ENCODE measurements around the gene KIF26B.
"Not testable (repeated sequence)": the region's sequence is repeated elsewhere in the genome, so short reads cannot be mapped to it uniquely, and the experiment has no call there.

KIF26B gene

DNA sequence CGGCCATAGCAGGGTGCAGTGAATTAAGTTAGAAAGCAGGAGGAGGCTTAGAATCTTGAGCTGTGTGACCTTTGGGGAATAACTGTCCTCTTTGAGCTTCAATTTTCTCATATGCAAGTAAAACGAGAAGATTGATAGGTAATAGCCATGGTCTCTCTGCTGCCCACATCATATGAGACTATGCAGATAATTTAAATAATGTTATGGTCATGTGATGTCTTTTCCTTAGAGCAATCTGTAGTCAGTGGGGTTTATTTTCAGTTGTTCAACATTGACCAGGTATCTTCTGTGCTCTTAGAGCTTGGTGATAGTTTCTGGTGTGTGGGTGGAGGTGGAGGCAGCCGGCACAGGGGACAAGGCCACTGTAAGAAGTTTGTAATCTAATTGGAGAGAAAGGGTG lies 537.1 kb downstream of the KIF26B start:
- H3K4me3 ChIP-seq (ENCODE audit: low read length), result no peak overlapping the region
- no peaks in the 10 kb centered on the region for H3K9me3 ChIP-seq (ENCODE audit: control insufficient read depth, low read depth, low read length)
- no peaks in the 10 kb centered on the region for H3K27me3 ChIP-seq (ENCODE audit: control insufficient read depth, insufficient read depth, low read length)
- no peak overlapping the region for H3K9ac ChIP-seq (ENCODE audit: low read length)
- no peaks in the 10 kb centered on the region for H3K36me3 ChIP-seq (ENCODE audit: control insufficient read depth, low read depth, low read length)
- no peak overlapping the region for H3K27ac ChIP-seq (ENCODE audit: low read length)
- no peaks in the 10 kb centered on the region for H3K4me1 ChIP-seq (ENCODE audit: control insufficient read depth, low read depth, low read length)

- Histone ChIP-seq H3K9me3 (ENCODE audit: control insufficient read depth, low read depth, low read length) (no peaks in the 10 kb centered on the region), H3K4me1 (ENCODE audit: control insufficient read depth, low read depth, low read length) (no peaks in the 10 kb centered on the region), H3K9ac (ENCODE audit: low read length) (no peak overlapping the region), H3K4me3 (ENCODE audit: low read length) (no peak overlapping the region), H3K36me3 (ENCODE audit: control insufficient read depth, low read depth, low read length) (no peaks in the 10 kb centered on the region), H3K27me3 (ENCODE audit: control insufficient read depth, insufficient read depth, low read length) (no peaks in the 10 kb centered on the region), H3K27ac (ENCODE audit: low read length) (no peak overlapping the region)
Observed at GRCh38 chr1:245692318-245692717, 537.5 kb downstream of the KIF26B start.

DNA sequence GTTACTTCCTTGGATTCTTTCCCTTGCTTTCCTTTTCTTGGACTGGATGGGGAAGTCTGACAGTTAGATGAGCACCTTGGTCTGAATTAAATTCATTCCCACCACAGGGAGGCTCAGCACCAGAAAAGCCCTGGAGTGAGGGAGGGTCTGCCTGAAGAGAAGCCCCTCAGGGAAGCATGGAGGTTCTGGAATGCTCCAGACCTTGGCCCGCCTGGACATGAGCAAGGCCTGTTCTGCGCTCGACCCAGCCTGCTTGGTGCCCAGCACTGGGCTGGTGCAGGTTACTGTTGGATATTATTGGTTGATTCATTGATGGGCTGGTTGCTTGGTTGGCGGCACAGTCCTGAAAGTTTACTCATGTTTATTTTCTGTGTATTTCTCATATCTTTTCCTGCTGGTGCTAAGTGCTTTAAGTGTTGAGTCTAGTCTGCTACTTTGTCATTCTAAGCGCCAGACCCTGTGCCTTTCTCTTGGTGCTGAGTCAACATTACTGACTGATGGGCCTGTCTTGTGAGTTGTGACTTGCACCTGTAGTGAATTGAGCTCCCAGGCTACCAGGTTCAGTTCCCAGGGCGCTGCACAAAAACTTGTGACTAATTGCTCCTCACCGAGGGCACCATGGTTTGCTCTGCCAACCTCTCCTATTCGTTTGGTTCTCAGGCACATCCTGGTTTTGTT lies 538.5 kb downstream of the KIF26B start:
- H3K9me3 ChIP-seq (ENCODE audit: control insufficient read depth, low read depth, low read length), result no peaks in the 10 kb centered on the region
- no peak overlapping the region for H3K4me3 ChIP-seq (ENCODE audit: low read length)
- no peak overlapping the region for H3K27ac ChIP-seq (ENCODE audit: low read length)
- H3K4me1 ChIP-seq (ENCODE audit: control insufficient read depth, low read depth, low read length), result no peaks in the 10 kb centered on the region
- no peaks in the 10 kb centered on the region for H3K27me3 ChIP-seq (ENCODE audit: control insufficient read depth, insufficient read depth, low read length)
- no peak overlapping the region for H3K9ac ChIP-seq (ENCODE audit: low read length)
- H3K36me3 ChIP-seq (ENCODE audit: control insufficient read depth, low read depth, low read length), result no peaks in the 10 kb centered on the region

DNA sequence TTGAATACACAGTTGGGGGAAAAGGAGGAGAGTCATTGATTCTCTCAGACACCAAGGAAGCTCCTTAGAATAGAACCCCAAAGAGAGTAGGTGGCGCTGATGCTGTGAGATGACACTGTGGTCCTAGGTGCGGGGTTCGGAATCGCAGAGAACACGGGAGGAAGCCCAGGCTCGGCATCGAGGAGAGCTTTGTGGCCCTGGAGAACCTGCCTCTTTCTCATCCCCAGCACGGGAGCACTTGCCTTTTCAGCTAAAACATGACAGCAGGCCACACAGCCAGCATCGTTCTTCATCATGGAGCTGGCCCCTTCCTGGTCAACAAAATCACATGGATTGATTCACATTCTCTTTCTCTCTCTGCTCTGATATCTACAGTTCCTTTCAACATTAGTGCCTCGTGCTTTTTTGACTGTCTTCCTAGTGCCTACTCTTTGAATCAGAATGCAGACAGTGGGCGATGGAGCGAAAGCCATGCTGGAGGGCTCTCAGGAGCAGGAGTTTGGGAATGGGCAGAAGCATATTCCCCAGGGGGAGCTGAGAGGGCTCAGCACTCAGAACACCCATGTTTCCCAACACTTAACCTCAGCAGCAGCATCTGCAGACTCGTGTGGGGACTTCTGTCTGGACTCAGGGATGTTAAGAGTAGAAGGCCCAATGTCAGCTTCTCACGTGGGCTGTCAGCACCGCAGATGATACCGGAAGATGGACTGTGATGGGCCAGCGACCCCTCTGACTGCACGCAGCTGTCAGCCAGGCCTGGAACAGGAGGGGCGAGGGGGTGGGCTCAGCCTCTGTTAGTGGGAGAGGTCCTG lies 539.4 kb downstream of the KIF26B start:
- no peaks in the 10 kb centered on the region for H3K36me3 ChIP-seq (ENCODE audit: control insufficient read depth, low read depth, low read length)

GRCh38 chr1:245694753-245695195 lies 540.0 kb downstream of the KIF26B start:
- Histone ChIP-seq H3K36me3 (ENCODE audit: control insufficient read depth, low read depth, low read length) (no peaks in the 10 kb centered on the region), H3K9ac (ENCODE audit: low read length) (no peak overlapping the region), H3K9me3 (ENCODE audit: control insufficient read depth, low read depth, low read length) (no peaks in the 10 kb centered on the region), H3K27ac (ENCODE audit: low read length) (no peak overlapping the region), H3K4me3 (ENCODE audit: low read length) (no peak overlapping the region), H3K4me1 (ENCODE audit: control insufficient read depth, low read depth, low read length) (no peaks in the 10 kb centered on the region), H3K27me3 (ENCODE audit: control insufficient read depth, insufficient read depth, low read length) (no peaks in the 10 kb centered on the region)

More for the DNA sequence above, 539.4 kb downstream of the KIF26B start:
- Histone ChIP-seq H3K27ac (ENCODE audit: low read length) (no peak overlapping the region), H3K4me1 (ENCODE audit: control insufficient read depth, low read depth, low read length) (no peaks in the 10 kb centered on the region), H3K9me3 (ENCODE audit: control insufficient read depth, low read depth, low read length) (no peaks in the 10 kb centered on the region), H3K4me3 (ENCODE audit: low read length) (no peak overlapping the region), H3K27me3 (ENCODE audit: control insufficient read depth, insufficient read depth, low read length) (no peaks in the 10 kb centered on the region), H3K9ac (ENCODE audit: low read length) (no peak overlapping the region)

DNA sequence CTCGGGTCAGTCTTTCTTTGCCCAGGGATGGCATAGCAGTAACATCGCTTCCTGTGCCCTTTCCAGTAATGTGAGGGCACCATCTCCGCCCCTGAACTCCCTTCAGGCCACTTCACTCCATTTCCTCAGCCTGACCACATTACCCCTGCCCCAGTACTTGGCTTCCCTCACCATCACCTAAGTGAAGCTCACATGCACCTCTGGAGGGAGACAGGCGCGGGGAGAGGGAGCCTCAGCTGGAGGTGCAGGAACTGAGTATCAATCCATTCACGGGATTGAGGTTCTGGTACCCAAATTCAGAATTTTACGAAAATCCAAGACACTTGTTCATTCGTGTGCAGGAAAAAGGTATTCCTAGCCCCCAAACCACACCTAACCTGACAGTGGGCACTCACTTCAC lies 540.4 kb downstream of the KIF26B start:
- no peaks in the 10 kb centered on the region for H3K27me3 ChIP-seq (ENCODE audit: control insufficient read depth, insufficient read depth, low read length)
- H3K9me3 ChIP-seq (ENCODE audit: control insufficient read depth, low read depth, low read length), result no peaks in the 10 kb centered on the region
- no peak overlapping the region for H3K4me3 ChIP-seq (ENCODE audit: low read length)
- H3K27ac ChIP-seq (ENCODE audit: low read length), result no peak overlapping the region
- H3K36me3 ChIP-seq (ENCODE audit: control insufficient read depth, low read depth, low read length), result no peaks in the 10 kb centered on the region
- no peaks in the 10 kb centered on the region for H3K4me1 ChIP-seq (ENCODE audit: control insufficient read depth, low read depth, low read length)
- H3K9ac ChIP-seq (ENCODE audit: low read length), result no peak overlapping the region

- not testable (repeated sequence) for H3K4me1 ChIP-seq (ENCODE audit: control insufficient read depth, low read depth, low read length); H3K36me3 ChIP-seq (ENCODE audit: control insufficient read depth, low read depth, low read length); H3K9me3 ChIP-seq (ENCODE audit: control insufficient read depth, low read depth, low read length); H3K9ac ChIP-seq (ENCODE audit: low read length); H3K4me3 ChIP-seq (ENCODE audit: low read length); H3K27ac ChIP-seq (ENCODE audit: low read length); H3K27me3 ChIP-seq (ENCODE audit: control insufficient read depth, insufficient read depth, low read length)
Observed at GRCh38 chr1:245695701-245696100, 540.9 kb downstream of the KIF26B start.

GRCh38 chr1:245698116-245698515 lies 543.3 kb downstream of the KIF26B start:
- Histone ChIP-seq H3K36me3 (ENCODE audit: control insufficient read depth, low read depth, low read length) (no peaks in the 10 kb centered on the region), H3K9ac (ENCODE audit: low read length) (no peak overlapping the region), H3K27me3 (ENCODE audit: control insufficient read depth, insufficient read depth, low read length) (no peaks in the 10 kb centered on the region), H3K27ac (ENCODE audit: low read length) (no peak overlapping the region), H3K9me3 (ENCODE audit: control insufficient read depth, low read depth, low read length) (no peaks in the 10 kb centered on the region), H3K4me3 (ENCODE audit: low read length) (no peak overlapping the region), H3K4me1 (ENCODE audit: control insufficient read depth, low read depth, low read length) (no peaks in the 10 kb centered on the region)

DNA sequence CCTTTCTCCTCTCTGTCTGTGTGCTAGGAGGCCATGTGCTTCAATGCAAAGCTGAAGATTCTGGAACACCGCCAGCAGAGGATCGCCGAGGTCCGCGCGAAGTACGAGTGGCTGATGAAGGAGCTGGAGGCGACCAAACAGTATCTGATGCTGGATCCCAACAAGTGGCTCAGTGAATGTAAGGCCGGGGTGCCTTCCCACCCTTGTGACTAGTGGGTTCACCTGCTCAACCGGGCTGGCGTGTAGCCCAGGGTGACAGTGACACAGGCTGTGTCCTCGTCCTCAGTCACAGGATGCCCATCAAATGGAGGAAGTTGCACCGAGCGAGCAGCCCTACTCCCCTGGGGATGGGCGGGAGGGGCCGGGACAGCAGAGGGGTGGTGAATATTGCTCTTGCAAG lies 544.1 kb downstream of the KIF26B start:
- Histone ChIP-seq H3K4me3 (ENCODE audit: low read length) (no peak overlapping the region), H3K27me3 (ENCODE audit: control insufficient read depth, insufficient read depth, low read length) (no peaks in the 10 kb centered on the region), H3K27ac (ENCODE audit: low read length) (no peak overlapping the region), H3K4me1 (ENCODE audit: control insufficient read depth, low read depth, low read length) (no peaks in the 10 kb centered on the region), H3K9me3 (ENCODE audit: control insufficient read depth, low read depth, low read length) (no peaks in the 10 kb centered on the region), H3K36me3 (ENCODE audit: control insufficient read depth, low read depth, low read length) (no peaks in the 10 kb centered on the region), H3K9ac (ENCODE audit: low read length) (no peak overlapping the region)

DNA sequence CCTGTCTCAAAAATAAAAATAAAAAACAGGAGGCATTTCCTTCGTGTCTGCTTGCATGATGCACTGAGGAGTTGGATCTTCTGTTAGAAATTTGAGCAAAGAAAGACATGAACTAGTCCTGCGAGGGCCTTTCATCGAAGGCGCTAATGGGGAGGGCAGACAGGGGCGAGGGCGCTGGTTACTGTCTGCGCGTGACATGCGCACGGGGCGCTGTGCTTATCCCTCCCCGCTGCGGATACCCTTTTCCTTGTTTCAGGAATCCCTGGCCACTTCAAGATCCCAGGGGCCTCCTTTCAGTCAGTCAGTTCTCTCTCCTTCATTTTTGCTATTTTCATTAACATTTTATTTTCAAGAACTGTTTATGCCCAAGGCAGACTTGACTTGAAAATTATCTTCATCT lies 545.8 kb downstream of the KIF26B start:
- Histone ChIP-seq H3K4me1 (ENCODE audit: control insufficient read depth, low read depth, low read length) (peaks cover under 1% of the 10 kb centered on the region), H3K9me3 (ENCODE audit: control insufficient read depth, low read depth, low read length) (no peaks in the 10 kb centered on the region), H3K4me3 (ENCODE audit: low read length) (no peak overlapping the region), H3K27ac (ENCODE audit: low read length) (no peak overlapping the region), H3K27me3 (ENCODE audit: control insufficient read depth, insufficient read depth, low read length) (no peaks in the 10 kb centered on the region), H3K36me3 (ENCODE audit: control insufficient read depth, low read depth, low read length) (no peaks in the 10 kb centered on the region), H3K9ac (ENCODE audit: low read length) (no peak overlapping the region)

DNA sequence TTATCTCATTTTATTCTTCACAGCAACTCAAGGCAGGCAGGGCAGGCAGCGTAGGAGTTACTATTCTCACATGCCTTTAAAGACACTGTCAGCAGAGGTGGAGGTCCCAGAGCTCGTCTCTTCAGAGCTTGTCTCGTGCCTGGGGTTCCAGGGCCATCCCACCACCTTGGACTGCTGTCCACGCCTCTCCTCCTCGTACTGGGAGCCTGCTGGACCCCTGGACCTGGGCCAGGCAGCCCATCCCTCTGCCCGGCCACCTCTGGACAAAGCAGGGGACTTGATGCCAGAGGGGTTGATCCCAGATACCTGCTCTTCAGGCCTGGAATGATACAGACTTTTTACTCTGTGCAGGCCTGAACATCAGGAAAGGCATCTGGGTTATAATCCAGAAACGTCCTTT lies 546.8 kb downstream of the KIF26B start:
- H3K27me3 ChIP-seq (ENCODE audit: control insufficient read depth, insufficient read depth, low read length), result no peaks in the 10 kb centered on the region
- no peak overlapping the region for H3K27ac ChIP-seq (ENCODE audit: low read length)
- H3K9ac ChIP-seq (ENCODE audit: low read length), result no peak overlapping the region
- no peak overlapping the region for H3K4me3 ChIP-seq (ENCODE audit: low read length)
- H3K36me3 ChIP-seq (ENCODE audit: control insufficient read depth, low read depth, low read length), result no peaks in the 10 kb centered on the region
- no peaks in the 10 kb centered on the region for H3K9me3 ChIP-seq (ENCODE audit: control insufficient read depth, low read depth, low read length)
- peaks cover 4% of the 10 kb centered on the region for H3K4me1 ChIP-seq (ENCODE audit: control insufficient read depth, low read depth, low read length)

DNA sequence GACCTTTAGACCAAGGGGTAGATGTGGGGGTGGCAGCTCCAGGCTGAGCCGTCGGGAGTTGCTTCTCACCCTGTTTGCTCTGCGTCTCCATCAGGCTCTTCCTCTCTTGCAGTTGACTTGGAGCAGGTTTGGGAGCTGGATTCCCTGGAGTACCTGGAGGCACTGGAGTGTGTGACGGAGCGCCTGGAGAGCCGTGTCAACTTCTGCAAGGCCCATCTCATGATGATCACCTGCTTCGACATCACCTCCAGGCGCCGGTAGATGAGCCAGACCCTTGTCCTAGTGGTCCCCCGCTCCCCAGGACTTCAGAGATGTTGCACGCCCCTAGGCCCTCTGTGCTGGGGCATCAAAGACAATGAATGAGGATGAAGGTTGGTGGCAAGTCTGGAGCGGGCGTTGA lies 547.6 kb downstream of the KIF26B start:
- H3K36me3 ChIP-seq (ENCODE audit: control insufficient read depth, low read depth, low read length), result no peaks in the 10 kb centered on the region
- H3K4me1 ChIP-seq (ENCODE audit: control insufficient read depth, low read depth, low read length), result peaks cover 4% of the 10 kb centered on the region
- no peak overlapping the region for H3K9ac ChIP-seq (ENCODE audit: low read length)
- no peaks in the 10 kb centered on the region for H3K9me3 ChIP-seq (ENCODE audit: control insufficient read depth, low read depth, low read length)
- H3K4me3 ChIP-seq (ENCODE audit: low read length), result no peak overlapping the region
- no peak overlapping the region for H3K27ac ChIP-seq (ENCODE audit: low read length)
- no peaks in the 10 kb centered on the region for H3K27me3 ChIP-seq (ENCODE audit: control insufficient read depth, insufficient read depth, low read length)
